GM19099 (cell line): Measurements from ENCODE around the gene PLCG1.

Experiments used
- POLR2A ChIP-seq: IDR thresholded peaks from 3 replicates; pipeline ENCODE4 v1.6.1; 2011; ENCODE audit warnings: low read depth; ENCODE audit not compliant: insufficient read length; ENCODE audit errors: extremely low read depth

The PLCG1 gene

DNA sequence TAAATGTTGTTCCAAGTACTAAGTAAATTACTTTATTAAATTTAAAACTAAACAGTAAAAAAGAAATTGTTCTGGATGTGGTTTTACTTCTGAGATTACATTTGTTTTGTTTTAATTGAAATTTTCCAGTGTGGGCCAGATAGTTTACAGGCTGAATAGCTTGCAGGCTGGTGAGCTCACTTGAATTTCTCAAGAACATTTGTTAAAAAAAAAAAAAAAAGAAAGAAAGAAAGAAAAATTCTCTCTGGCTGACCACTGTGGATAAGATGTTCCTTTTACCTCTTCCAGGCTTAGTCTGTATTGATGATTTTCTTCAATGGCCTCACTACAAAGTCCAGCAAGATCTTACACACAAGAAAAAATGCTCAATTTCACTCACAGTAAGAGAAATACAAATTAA, 85.4 kb downstream of the PLCG1 start:
- TF ChIP-seq POLR2A: no peak

- no peak for TF ChIP-seq POLR2A
These were observed 85.8 kb downstream of the PLCG1 start for GRCh38 chr20:41223112-41223511.

DNA sequence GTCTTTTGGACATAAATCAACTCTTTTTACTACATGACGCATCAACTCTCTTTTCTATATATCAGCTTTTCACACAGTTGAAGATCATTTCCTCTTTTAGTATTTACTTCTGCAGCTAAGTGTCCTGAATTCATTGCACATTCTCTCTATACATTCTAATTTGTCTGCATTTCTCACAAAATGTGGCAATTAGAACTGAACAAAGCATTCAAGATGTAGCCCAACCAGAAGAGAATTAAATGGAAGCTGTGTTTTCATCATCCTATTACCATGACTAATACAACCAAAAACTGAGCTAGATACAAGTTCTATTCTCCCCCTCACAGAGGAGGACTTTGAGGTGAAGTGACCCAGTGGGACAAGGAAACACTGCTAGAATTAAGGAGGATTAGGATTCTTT, 86.9 kb downstream of the PLCG1 start:
- no peak for TF ChIP-seq POLR2A

DNA sequence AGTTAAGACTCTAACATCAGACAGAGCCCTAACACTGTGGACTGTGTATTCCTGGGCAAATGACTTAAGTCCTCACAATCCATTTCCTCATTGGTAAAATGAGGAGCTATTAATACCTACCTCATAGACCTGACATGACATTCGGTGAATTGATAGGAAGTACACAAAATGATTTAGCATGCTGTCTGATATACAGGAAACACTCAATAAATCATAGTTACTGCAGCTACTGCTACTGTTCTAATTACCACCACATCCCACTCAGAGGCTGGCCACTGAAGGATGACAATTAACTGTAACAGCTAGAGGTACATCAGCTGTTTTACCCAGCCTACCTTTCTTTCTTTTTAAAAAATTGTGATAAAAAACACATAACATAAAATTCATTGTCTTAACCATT, 87.7 kb downstream of the PLCG1 start:
- no peak for TF ChIP-seq POLR2A

DNA sequence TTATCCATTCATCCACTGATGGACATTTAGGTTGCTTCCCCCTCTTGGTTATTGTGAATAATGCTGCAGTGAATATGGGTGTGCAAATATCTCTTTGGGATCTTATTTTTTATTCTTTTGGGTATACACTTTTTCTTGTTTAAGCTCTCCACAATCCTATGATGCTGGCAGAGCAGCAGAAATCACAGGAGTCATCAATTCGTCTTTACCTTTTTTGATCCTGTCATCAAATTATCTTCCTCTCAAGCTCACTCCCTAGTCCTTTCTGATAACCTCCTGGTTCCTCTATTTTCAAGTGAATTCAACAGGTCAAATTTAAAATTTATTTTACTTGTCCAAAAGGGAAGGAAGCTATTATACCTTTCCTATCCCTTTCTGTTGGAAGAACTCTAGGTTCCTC, 89.1 kb downstream of the PLCG1 start:
- no peak for TF ChIP-seq POLR2A
